NCI-H446 treated with DMSO at 0.1 percent for 48 hours (cell line): ENCODE measurements around the gene CENPB.

Experiments used
- DNase-seq: peaks from one replicate; lab custom pipeline; 2025; lab: John Stamatoyannopoulos, UW

Gene CENPB

GRCh38 chr20:3788685-3789155 is 2.2 kb upstream of the CENPB start:
- DNase-seq: no peak

GRCh38 chr20:3787324-3788014 is 929 bp upstream of the CENPB start:
- DNase-seq: no peak

GRCh38 chr20:3786126-3786484 is 435 bp downstream of the CENPB start:
- no peak for DNase-seq

GRCh38 chr20:3785240-3786125 is 1.1 kb downstream of the CENPB start:
- DNase-seq: no peak

GRCh38 chr20:3784863-3785239 is 1.7 kb downstream of the CENPB start:
- DNase-seq: no peak

GRCh38 chr20:3784216-3784853 is 2.2 kb downstream of the CENPB start:
- no peak for DNase-seq

GRCh38 chr20:3783511-3784195 is 2.9 kb downstream of the CENPB start:
- no peak for DNase-seq

- DNase-seq: no peak
Observed at GRCh38 chr20:3783068-3783489, 3.5 kb downstream of the CENPB start.

- no peak for DNase-seq
Observed at GRCh38 chr20:3782597-3782996, 3.9 kb downstream of the CENPB start.

GRCh38 chr20:3781153-3781910 is 5.2 kb downstream of the CENPB start, which contains the start of gene SPEF1:
Gene SPEF1, minus strand, starts transcription at chr20:3781448. Its CDS starts 161 bp downstream, at chr20:3781287.
- peak; percentile 87 for DNase-seq

GRCh38 chr20:3778976-3779375 is 7.6 kb downstream of the CENPB start:
- DNase-seq: no peak

GRCh38 chr20:3777716-3778629 is 8.6 kb downstream of the CENPB start:
- no peak for DNase-seq

GRCh38 chr20:3777381-3777715 is 9.2 kb downstream of the CENPB start:
- no peak for DNase-seq

GRCh38 chr20:3775457-3776108 is 11.0 kb downstream of the CENPB start:
- DNase-seq: no peak

- DNase-seq: no peak
Observed at GRCh38 chr20:3771552-3772058, 14.9 kb downstream of the CENPB start.

GRCh38 chr20:3768342-3769130 is 18.0 kb downstream of the CENPB start:
- peak; percentile 58 for DNase-seq

- DNase-seq: peak; percentile 97
Observed at GRCh38 chr20:3767427-3768341, 18.9 kb downstream of the CENPB start, which contains the start of gene ADISSP. Gene ADISSP, minus strand, starts transcription at chr20:3767753. Its CDS starts 7,653 bp downstream, at chr20:3760100.

GRCh38 chr20:3767110-3767426 is 19.5 kb downstream of the CENPB start:
- DNase-seq: no peak
